HEK293 (cell line): ENCODE measurements around the gene MAU2.

ENCODE experiments used
- CTCF ChIA-PET: fragments of 350-600 bp; formaldehyde crosslinking; extraction: SDS; loops from one replicate; lab custom pipeline; 2021; ENCODE audit warnings: antibody characterized with exemption; lab: Yijun Ruan, JAX
- POLR2A ChIA-PET: fragments of 300-600 bp; formaldehyde crosslinking; extraction: SDS; loops from one replicate; lab custom pipeline; 2020; ENCODE audit warnings: antibody characterized with exemption, inconsistent platforms; lab: Yijun Ruan, JAX
- H3K27ac ChIP-seq: fragments of 200-500 bp; sonication (Bioruptor generic); 2 replicates; pipeline ENCODE4 v1.5.1; 2014; ENCODE audit warnings: low read depth, low read length, control low read depth, inconsistent platforms; ENCODE audit errors: extremely low read depth
- H3K36me3 ChIP-seq, 2 experiments: fragments of 200-500 bp in 1 of 2; sonication (Bioruptor generic) in 1 of 2; 1 replicate in 1 of 2; 2 replicates in 1 of 2; pipeline ENCODE4 v1.5.1; 2014 to 2017; ENCODE audit warnings: inconsistent platforms in 2 of 2, low read length in 2 of 2; ENCODE audit not compliant: control insufficient read depth in 2 of 2, insufficient read depth in 1 of 2
- H3K4me1 ChIP-seq: fragments of 200-500 bp; sonication (Bioruptor generic); 2 replicates; pipeline ENCODE4 v1.5.1; 2014; ENCODE audit warnings: mild to moderate bottlenecking, low read length, inconsistent platforms; ENCODE audit not compliant: control insufficient read depth, insufficient read depth
- H3K4me3 ChIP-seq: 2 replicates; pipeline ENCODE4 v1.5.1; 2011; ENCODE audit warnings: low read depth, mild to moderate bottlenecking, control low read depth, low read length, moderate library complexity
- H3K9me3 ChIP-seq: fragments of 200-500 bp; sonication (Bioruptor generic); 2 replicates; pipeline ENCODE4 v1.5.1; 2014; ENCODE audit warnings: low read depth, low read length, inconsistent platforms; ENCODE audit not compliant: control insufficient read depth, insufficient read depth
- AEBP2 ChIP-seq: fragments of 450-650 bp; formaldehyde crosslinking; IDR thresholded peaks from 2 replicates; pipeline ENCODE4 v1.5.1; 2016; ENCODE audit warnings: missing biosample characterization, missing genetic modification characterization, borderline replicate concordance
- BCL11A ChIP-seq: fragments of 450-650 bp; formaldehyde crosslinking; IDR thresholded peaks from 2 replicates; pipeline ENCODE4 v1.5.1; 2016; ENCODE audit warnings: low read depth, missing biosample characterization, missing genetic modification characterization
- BCL11B ChIP-seq: fragments of 450-650 bp; formaldehyde crosslinking; IDR thresholded peaks from 2 replicates; pipeline ENCODE4 v1.5.1; 2016; ENCODE audit warnings: low read depth, missing biosample characterization, missing genetic modification characterization
- BCL6B ChIP-seq: fragments of 450-650 bp; formaldehyde crosslinking; IDR thresholded peaks from 2 replicates; pipeline ENCODE4 v1.5.1; 2017; ENCODE audit warnings: missing biosample characterization, missing genetic modification characterization
- GFI1B ChIP-seq: fragments of 450-650 bp; formaldehyde crosslinking; IDR thresholded peaks from 2 replicates; pipeline ENCODE4 v1.5.1; 2016; ENCODE audit warnings: missing biosample characterization, missing genetic modification characterization
- HIC1 ChIP-seq: fragments of 450-650 bp; formaldehyde crosslinking; IDR thresholded peaks from 2 replicates; pipeline ENCODE4 v1.5.1; 2016; ENCODE audit warnings: missing biosample characterization, missing genetic modification characterization
- TSHZ1 ChIP-seq: fragments of 450-650 bp; formaldehyde crosslinking; IDR thresholded peaks from 2 replicates; pipeline ENCODE4 v1.5.1; 2016; ENCODE audit warnings: missing biosample characterization, missing genetic modification characterization, borderline replicate concordance
- ZBTB49 ChIP-seq: fragments of 450-650 bp; formaldehyde crosslinking; IDR thresholded peaks from 2 replicates; pipeline ENCODE4 v1.5.1; 2016; ENCODE audit warnings: missing biosample characterization, missing genetic modification characterization, low read depth
- ZBTB8A ChIP-seq: fragments of 450-650 bp; formaldehyde crosslinking; IDR thresholded peaks from 2 replicates; pipeline ENCODE4 v1.5.1; 2016; ENCODE audit warnings: missing biosample characterization, missing genetic modification characterization
- ZNF501 ChIP-seq: fragments of 450-650 bp; formaldehyde crosslinking; IDR thresholded peaks from 2 replicates; pipeline ENCODE4 v1.5.1; 2016; ENCODE audit warnings: missing biosample characterization, missing genetic modification characterization
- ZNF600 ChIP-seq: fragments of 450-650 bp; formaldehyde crosslinking; IDR thresholded peaks from 2 replicates; pipeline ENCODE4 v1.5.1; 2016; ENCODE audit warnings: missing biosample characterization, missing genetic modification characterization
- ZNF658 ChIP-seq: fragments of 450-650 bp; formaldehyde crosslinking; IDR thresholded peaks from 2 replicates; pipeline ENCODE4; 2016; ENCODE audit warnings: missing biosample characterization, missing genetic modification characterization
- ZNF660 ChIP-seq: fragments of 450-650 bp; IDR thresholded peaks from 2 replicates; pipeline ENCODE4 v1.5.1; 2018; ENCODE audit warnings: missing biosample characterization, mild to moderate bottlenecking, missing genetic modification characterization

The MAU2 gene

GRCh38 chr19:19276386-19276785 is 44.2 kb upstream of the MAU2 start:
- Histone ChIP-seq H3K4me1 (no peaks in the 10 kb centered on the region), H3K36me3 (peaks cover 0 to 64% of the 10 kb centered on the region in 2 experiments; a peak in 2 of 3 replicates), H3K4me3 (no peak overlapping the region), H3K27ac (no peak overlapping the region), H3K9me3 (no peaks in the 10 kb centered on the region)
- CTCF ChIA-PET: no interaction called here
- TF ChIP-seq ZNF501 (tag by site-specific recombination) (no peak), GFI1B (tag by site-specific recombination) (no peak)
- POLR2A ChIA-PET: no interaction called here

- H3K36me3 ChIP-seq: peaks cover 0 to 68% of the 10 kb centered on the region in 2 experiments; a peak in 2 of 3 replicates
- no peak overlapping the region for H3K27ac ChIP-seq
- no peaks in the 10 kb centered on the region for H3K4me1 ChIP-seq
- TF ChIP-seq ZNF600 (tag by site-specific recombination) (no peak), BCL11A (tag by site-specific recombination) (no peak), HIC1 (tag by site-specific recombination) (no peak), BCL6B (no peak), ZBTB49 (tag by site-specific recombination) (no peak), ZNF658 (tag by site-specific recombination) (no peak), BCL11B (tag by site-specific recombination) (no peak), ZBTB8A (tag by site-specific recombination) (no peak), AEBP2 (tag by site-specific recombination) (no peak), TSHZ1 (tag by site-specific recombination) (no peak), ZNF660 (tag by site-specific recombination) (no peak)
- CTCF ChIA-PET: no interaction called here
- no peak overlapping the region for H3K4me3 ChIP-seq
- POLR2A ChIA-PET: no interaction called here
- H3K9me3 ChIP-seq: no peaks in the 10 kb centered on the region
Measured at GRCh38 chr19:19276851-19277250, 43.8 kb upstream of the MAU2 start.
